HG03460 (cell line): ENCODE data around the gene TAS2R46.
"Not testable (repeated sequence)": the region's sequence is repeated elsewhere in the genome, so short reads cannot be mapped to it uniquely, and the experiment has no call there.

Experiments used
- ATAC-seq: cut with Tn5 transposase; IDR thresholded peaks from one replicate; pipeline ENCODE4 v1.9.1; 2021; ENCODE audit not compliant: unreplicated experiment

TAS2R46 gene, protein sequence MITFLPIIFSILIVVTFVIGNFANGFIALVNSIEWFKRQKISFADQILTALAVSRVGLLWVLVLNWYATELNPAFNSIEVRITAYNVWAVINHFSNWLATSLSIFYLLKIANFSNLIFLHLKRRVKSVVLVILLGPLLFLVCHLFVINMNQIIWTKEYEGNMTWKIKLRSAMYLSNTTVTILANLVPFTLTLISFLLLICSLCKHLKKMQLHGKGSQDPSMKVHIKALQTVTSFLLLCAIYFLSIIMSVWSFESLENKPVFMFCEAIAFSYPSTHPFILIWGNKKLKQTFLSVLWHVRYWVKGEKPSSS

DNA sequence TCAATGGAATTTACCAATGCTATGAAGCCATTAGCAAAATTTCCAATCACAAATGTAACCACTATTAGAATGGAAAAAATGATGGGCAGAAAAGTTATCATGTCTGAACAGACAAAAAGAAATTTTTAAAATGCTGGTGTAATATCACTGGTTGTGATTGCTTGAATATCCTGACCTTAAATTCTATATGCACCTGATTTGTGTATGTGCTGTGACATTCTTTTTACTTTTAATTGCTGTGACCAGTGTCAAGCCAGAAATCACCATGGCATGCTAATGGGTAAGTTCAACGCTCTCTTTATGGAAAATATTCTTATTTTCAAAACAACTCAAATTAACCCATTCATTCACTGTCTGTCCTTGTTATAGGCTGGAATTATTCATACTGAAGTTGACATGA, at the start of gene TAS2R46:
Gene TAS2R46, minus strand, starts transcription at position 101 of the 400 bp plus-strand sequence. Its CDS starts 0 bp downstream, at position 101.
- not testable (repeated sequence) for ATAC-seq

DNA sequence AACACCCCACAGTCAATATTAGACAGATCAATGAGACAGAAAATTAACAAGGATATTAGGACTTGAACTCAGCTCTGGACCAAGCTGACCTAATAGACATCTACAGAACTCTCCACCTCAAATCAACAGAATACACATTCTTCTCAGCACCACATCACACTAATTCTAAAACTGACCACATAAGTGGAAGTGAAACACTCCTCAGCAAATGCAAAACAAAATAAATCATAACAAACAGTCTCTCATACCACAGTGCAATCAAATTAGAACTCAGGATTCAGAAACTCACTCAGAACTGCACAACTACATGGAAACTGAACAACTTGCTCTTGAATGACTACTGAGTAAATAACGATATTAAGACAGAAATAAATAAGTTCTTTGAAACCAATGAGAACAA, 49.1 kb upstream of the TAS2R46 start:
- not testable (repeated sequence) for ATAC-seq

DNA sequence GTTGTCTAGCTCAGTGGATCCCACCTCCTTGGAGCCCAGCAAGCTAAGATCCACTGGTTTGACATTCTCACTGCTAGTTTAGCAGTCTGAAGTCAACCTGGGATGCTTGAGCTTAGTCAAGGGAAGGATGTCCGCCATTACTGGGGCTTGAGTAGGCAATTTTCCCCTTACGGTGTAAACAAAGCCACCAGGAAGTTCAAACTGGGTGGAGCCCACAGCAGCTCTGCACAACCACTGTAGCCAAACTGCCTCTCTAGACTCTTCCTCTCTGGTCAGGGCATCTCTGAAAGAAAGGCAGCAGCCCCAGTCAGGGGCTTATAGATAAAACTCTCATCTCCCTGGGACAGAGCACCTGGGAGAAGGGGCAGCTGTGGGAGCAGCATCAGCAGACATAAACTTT, 46.8 kb upstream of the TAS2R46 start:
- ATAC-seq = no peak

DNA sequence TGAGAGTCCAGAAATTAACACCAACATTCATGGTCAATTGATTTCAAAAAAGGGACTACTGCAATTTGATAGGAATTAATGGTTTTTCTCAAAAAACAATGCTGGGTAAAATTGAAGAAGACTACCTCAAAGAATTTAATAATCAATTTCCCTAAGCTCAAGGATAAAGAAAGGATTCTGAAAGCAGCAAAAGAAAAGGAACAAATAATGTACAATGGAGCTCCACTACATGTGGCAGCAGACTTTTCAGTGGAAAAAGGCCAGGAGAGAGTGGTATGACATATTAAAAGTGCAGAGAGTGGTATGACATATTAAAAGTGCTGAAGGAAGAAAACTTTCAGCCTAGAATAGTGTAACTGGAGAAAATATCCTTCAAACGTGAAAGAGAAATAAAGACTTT, 45.6 kb upstream of the TAS2R46 start:
- no peak for ATAC-seq

DNA sequence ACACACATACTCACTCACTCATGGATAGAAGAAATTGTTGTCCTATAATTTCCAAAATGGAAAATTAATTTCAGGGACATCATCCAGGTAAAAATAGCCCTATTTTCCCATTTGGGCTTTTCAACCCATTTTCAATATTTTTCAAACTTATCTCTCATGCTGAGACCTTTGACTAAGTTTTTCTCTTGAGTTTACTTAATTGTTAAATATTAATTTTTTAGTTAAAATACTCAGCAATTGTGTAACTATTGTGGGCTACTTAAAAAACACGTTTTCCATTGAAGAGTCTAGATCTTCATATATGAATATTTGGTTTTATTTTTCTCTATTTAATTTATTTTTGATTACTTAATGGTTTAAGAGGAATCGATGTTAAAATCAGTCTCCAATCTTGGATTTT, 44.2 kb upstream of the TAS2R46 start:
- ATAC-seq = no peak

DNA sequence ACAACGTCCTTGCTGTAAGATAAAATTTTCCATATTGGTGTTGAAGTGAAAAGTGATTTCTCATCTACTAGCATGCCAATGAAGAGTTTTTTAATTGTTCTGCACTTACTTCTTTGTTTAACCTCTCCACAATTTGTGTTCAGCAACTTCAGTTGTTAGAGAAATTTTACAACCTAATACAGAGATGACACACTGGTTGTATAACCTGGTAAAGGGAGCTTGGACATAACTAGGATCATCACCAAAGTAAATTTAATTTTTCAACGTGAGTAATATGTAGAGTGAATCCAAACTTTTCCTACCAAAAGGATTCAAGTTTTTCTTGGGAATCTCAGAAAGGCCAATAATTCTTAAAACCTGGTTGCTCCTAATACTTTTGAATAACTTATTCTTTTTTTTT, 43.5 kb upstream of the TAS2R46 start:
- no peak for ATAC-seq

DNA sequence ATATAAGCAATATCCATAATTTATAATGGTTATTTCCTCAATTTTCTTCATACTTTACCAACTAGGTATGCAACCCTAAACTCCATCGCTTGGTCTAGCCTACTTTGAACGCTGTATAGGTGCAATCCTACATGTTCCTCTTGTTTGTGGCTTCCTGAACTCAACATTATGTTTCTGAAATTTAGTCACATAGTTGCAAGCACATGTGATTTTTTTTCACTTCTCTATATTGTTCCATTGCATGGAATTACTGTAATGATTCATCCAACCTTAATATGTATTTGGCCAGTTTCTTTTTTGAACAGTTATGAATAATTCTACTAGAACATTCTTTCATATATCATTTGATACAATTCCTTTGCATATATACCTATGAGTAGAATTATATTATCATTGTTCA, 32.8 kb upstream of the TAS2R46 start:
- not testable (repeated sequence) for ATAC-seq

DNA sequence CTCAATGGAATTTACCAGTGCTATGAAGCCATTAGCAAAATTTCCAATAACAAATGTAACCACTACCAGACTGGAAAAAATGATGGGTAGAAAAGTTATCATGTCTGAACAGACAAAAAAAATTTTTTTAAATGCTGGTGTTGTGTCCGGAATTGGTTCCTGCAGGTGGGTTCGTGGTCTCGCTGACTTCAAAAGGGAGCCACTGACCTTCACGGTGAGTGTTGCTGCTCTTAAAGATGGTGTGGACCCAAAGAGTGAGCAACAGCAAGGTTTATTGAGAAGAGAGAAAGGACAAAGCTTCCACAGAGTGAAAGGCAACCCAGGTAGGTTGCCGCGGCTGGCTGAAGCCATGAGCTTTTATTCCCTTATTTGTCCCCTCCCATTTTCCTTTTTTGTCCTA, 30.0 kb upstream of the TAS2R46 start, which contains the start of gene TAS2R43:
Gene TAS2R43, minus strand, starts transcription at position 186 of the 400 bp plus-strand sequence. Its CDS starts 84 bp downstream, at position 102.
- no peak for ATAC-seq

DNA sequence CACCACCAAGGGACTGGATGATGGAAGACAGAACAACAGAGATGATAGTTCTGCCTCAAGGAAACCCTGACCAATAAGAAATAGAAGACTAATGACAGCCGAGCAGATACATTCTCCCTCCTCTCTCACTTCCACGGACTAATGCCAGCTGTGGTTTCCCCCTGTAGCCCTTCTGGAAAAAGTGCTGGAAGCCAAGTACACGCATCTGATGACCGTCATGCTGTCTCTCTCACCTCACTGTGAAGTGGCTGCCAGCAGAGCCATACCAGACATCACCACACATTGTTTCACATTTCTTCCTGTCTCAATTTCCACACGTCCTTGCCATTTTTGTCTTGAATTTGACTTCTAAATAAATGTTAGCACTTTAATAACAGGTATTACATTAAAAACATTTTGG, 27.2 kb upstream of the TAS2R46 start:
- ATAC-seq = no peak

DNA sequence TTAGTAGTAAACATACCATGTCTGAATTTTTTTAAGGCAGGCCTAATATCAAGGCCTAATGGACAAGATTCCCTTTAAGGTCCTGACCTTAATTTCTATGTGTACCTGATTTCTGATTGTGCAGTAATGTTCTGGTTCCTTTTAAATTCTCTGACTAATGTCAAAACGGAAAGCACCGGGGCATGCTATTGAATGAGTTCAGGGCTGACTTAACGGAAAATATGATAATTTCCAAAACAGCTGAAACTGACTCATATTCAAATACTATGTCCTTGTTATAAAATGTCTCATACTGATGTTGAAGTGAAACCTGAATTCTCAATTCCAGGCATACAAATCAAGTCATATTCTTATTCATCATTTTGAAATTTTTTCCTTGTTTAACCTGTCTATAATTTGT, 23.3 kb upstream of the TAS2R46 start:
- ATAC-seq = no peak

DNA sequence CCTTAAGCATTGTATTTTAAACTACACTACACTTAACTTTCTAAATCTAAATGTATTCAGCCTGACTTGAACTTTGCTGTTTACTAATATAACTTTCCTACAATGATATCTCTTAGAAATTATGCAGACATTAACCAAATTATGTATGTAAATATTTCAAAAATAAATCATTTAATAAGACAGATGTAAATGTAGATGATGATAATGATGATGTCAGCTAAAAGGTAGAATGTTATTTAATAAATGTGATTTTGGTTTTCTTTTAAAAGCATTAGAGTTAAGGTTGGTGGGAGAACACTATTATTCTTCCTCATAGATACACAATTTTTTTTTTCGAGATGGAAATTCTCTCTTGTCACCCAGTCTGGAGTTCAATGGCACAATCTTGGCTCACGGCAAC, 19.9 kb upstream of the TAS2R46 start:
- ATAC-seq = no peak

DNA sequence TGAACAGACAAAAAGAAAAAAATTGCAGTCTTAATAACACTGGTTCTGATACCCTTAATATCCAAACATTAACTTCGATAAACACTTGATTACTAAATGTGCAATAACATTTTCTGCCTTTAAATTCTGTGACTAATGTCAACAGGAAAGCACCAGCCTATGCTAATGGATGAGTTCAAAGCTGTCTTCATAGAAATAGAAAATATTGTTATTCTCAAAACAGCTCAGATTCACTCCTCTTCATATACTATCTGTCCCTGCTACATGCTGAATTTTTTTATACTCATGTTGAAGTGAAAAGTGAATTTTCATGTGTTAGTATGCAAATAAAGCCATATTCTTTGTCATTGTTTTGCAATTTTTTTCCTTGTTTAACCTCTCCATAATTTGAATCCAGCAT, 16.2 kb upstream of the TAS2R46 start:
- no peak for ATAC-seq

DNA sequence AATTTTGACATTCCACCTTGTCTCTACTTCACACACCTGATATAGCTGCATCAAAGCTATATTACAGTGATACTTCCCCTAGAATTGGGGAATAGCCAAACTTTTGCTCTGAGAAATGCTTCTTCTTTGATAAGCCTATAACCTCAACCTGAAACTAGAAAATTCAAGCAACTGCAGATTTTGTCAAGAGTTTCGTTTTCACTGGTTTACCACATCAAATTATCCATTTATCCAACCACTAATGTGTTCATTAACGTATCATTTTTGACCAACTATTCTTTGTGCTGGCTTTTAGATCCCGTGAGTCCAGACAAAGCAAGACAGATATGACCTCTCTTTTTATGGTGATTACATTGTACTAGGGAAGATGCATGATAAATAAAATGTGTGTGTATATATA, 13.5 kb upstream of the TAS2R46 start:
- ATAC-seq = no peak

DNA sequence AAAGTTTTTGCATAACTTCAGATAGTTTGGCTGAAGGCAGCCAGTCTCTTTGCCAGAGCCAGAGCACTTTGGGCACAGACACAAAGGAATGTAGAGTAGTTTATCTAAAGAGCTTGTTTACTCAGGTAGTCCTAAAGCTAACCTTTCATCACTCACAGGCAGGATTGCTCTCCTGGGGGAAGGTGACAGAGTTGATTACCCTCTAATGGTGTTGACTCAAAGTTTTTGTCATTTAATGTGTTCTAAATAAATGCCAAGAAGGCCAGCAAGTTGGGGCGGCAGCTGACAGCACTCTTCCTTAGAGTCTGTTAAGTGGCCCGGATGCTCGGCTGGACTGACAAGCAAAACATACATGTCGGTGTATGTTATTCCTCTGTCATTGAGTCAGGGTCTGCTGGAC, 9.3 kb upstream of the TAS2R46 start:
- ATAC-seq = no peak

DNA sequence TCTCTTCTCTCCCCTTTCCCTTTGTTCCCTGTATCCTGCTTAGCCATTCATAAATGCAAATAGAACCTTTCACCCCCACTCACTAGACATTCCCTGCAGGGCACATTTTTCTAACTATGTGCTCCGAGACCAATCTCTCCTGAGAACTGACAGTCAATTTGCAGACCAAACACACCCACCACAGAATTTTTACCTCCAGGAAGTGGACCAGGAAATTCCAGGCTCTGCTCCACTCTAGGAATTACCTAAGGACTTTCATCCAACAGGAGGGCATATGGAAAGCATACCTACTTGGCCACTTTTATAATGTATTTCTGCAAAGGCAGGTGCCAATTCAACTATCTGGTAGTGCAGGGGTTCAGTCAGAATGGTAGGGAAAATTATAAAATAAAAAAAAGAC, 8.9 kb upstream of the TAS2R46 start:
- no peak for ATAC-seq

DNA sequence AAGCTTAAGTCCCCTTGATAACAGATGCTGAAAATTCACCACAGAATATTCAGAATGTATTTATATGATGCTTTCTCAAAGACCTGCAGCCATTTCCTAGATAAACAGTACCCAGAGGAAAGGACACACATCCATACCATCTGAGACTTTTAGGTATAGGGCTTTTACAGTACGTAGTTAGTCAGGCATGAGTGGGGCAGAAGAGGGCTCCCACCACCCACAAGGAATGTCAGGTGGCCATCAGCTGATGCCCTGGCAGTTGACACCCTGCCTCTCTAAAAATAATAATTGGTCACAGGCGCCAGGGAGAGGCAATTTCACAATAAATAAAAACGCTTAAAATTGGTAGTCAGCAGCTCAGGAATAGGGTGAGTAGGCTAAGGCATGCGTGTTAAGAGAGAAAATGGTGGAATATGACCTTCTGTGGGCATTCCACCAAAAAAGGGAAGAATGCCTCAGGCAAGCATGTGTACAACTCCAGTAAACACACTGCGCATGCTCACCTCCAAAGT, 7.8 kb upstream of the TAS2R46 start:
- no peak for ATAC-seq

DNA sequence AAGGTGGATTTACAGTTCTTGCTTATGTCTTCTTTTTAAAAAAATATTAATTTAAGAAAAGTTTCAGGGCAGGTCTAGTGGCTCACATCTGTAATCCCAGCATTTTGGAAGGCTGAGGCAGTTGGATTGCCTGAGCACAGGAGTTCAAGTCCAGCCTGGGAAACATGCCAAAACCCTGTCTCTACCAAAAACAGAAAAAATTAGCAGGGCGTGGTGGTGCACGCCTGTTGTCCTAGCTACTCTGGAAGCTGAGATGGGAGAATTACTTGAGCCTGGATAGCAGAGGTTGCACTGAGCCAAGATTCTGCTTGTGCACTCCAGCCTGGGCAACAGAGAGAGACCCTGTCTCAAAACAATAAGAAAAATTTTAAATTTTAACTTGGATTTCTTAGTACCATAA, 5.4 kb upstream of the TAS2R46 start:
- ATAC-seq = no peak

DNA sequence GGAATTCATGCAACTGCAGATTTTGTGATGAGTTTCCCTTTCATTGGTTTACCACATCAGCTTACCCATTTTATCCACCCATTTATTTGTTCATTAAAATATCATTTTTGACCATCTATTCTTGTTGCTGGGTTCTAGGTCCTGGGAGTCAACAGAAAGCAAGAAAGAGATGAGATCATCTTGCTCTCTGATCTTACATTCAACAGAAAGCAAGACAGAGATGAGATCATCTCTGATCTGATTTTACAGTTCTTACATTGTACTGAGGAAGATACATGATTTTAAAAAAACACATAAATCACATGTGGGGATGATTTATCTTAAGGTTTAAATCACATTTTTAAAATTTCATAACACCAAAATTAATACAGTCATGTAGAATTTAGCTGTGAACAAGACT, 2.3 kb downstream of the TAS2R46 start:
- ATAC-seq = no peak

DNA sequence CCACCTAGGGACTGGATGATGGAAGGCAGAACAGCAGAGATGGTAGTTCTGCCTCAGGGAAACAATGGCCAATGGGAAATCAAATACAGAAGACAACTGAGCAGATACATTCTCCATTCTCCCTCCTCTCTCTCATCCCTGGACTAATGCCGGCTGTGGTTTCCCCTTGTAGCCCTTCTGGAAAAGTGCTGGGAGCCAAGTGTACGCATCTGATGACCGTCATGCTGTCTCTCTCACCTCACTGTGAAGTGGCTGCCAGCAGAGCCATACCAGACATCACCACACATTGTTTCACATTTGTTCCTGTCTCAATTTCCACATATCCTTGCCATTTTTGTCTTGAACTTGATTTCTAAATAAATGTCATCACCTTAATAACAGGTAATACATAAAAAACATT, 3.1 kb downstream of the TAS2R46 start:
- ATAC-seq = no peak

DNA sequence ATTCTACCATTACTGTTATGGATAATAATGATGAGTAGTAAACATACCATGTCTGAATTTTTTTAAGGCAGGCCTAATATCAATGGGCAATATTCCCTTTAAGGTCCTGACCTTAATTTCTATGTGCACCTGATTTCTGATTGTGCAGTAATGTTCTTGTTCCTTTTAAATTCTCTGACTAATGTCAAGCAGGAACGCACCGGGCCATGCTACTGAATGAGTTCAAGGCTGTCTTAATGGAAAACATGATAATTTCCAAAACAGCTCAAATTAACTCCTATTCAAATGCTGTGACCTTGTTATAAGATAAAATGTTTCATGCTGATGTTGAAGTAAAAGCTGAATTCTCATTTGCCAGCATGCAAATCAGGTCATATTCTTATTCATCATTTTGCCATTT, 6.8 kb downstream of the TAS2R46 start:
- no peak for ATAC-seq

DNA sequence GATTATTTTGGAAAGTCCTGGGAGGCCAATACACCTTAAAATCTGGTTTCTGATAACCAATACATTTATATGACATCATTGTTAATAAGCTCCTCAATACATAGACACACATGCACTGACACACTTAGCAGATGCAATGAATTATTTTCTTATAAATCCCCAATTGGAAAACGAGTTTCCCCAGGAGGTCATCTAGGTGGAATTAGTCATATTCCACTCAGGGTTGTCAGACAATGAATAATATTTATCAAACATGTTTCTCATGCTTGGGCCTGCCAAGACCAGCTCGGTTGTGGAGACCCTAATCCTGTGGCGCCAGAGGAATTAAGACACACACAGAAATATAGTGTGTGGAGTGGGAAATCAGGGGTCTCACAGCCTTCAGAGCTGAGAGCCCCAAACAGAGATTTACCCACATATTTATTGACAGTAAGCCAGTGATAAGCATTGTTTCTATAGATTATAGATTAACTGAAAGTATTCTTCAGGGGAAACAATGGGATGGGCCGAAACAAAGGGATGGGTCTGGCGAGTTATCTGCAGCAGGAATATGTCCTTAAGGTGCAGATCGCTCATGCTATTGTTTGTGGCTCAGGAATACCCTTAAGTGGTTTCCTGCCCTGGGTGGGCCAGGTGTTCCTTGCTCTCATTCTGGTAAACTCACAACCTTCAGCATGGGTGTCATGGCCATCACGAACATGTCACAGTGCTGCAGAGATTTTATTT, 12.1 kb downstream of the TAS2R46 start:
- ATAC-seq = not testable (repeated sequence)

DNA sequence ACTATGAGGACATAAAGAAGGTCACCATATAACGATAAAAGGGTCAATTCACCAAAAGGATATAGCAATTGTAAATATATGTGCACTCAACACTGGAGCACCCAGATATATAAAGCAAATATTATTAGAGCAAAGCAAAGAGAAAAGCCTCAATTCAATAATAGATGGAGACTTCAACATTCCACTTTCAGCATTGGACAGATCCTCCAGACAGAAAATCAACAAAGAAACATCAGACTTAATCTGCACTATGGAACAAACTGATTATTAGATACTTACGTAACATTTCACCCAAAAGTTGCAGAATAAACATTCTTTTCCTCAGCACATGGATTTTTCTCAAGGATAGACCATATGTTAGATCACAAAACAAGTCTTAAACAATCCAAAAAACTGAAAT, 20.7 kb downstream of the TAS2R46 start:
- ATAC-seq = not testable (repeated sequence)
